ENCODE measurements around the gene ERGIC1. TPM values are rescaled to one million over a fixed set of nuclear protein-coding genes. Genes with fewer than 3 reads are reported as not detected.

The ERGIC1 gene
- total and polyA plus RNA-seq, 2 of the 13 experiments (the other 11 are each of a cell fraction or from before 2014, with no cell fraction given) = 78.5 to 184 TPM

DNA sequence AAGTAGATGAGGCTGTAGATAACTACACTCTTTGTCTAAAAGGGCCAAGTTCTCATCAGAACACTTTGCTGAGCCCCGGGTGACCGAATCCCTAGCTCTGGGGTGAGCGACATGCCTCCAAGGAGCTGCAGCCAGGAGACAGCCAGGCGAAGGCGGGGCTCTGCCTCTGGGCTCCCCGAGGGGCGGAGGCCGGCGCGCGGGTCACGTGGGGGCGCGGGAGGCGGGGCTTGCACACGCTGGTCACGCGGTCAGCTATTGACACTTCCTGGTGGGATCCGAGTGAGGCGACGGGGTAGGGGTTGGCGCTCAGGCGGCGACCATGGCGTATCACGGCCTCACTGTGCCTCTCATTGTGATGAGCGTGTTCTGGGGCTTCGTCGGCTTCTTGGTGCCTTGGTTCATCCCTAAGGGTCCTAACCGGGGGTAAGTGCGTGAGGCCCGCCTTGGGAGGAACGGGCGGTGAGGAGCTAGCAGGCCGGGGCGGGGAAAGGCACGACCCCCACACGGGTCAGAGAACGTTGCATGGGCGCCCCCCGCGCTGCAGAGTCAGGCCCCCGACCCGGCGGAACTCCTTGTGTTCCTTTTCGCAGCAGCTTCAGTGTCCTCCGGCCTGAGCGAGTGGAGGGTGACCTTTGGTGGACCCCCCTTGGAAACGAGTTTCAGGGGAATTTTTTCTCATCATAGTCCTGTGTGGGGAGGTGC lies 149.6 kb downstream of the ERGIC1 start, which contains the start of gene ATP6V0E1 (continued):
- TF ChIP-seq AHDC1 (CRISPR knock-in tag; IDR thresholded peaks at IDR 0.05; ENCODE audit: borderline replicate concordance) = no peak
- TF ChIP-seq SAFB2 (CRISPR knock-in tag; IDR thresholded peaks at IDR 0.05; ENCODE audit: borderline replicate concordance, low read depth) = no peak
- TF ChIP-seq, protein P1, sequence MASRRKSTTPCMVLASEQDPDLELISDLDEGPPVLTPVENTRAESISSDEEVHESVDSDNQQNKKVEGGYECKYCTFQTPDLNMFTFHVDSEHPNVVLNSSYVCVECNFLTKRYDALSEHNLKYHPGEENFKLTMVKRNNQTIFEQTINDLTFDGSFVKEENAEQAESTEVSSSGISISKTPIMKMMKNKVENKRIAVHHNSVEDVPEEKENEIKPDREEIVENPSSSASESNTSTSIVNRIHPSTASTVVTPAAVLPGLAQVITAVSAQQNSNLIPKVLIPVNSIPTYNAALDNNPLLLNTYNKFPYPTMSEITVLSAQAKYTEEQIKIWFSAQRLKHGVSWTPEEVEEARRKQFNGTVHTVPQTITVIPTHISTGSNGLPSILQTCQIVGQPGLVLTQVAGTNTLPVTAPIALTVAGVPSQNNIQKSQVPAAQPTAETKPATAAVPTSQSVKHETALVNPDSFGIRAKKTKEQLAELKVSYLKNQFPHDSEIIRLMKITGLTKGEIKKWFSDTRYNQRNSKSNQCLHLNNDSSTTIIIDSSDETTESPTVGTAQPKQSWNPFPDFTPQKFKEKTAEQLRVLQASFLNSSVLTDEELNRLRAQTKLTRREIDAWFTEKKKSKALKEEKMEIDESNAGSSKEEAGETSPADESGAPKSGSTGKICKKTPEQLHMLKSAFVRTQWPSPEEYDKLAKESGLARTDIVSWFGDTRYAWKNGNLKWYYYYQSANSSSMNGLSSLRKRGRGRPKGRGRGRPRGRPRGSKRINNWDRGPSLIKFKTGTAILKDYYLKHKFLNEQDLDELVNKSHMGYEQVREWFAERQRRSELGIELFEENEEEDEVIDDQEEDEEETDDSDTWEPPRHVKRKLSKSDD (CRISPR knock-in tag; IDR thresholded peaks at IDR 0.05; ENCODE audit: low read depth) = no peak; the same call in 1 of the 2 replicates
- TF ChIP-seq, protein P2, sequence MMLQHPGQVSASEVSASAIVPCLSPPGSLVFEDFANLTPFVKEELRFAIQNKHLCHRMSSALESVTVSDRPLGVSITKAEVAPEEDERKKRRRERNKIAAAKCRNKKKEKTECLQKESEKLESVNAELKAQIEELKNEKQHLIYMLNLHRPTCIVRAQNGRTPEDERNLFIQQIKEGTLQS (CRISPR knock-in tag; IDR thresholded peaks at IDR 0.05) = no peak
- no peak for TF ChIP-seq CENPBD1 (CRISPR knock-in tag; IDR thresholded peaks at IDR 0.05; ENCODE audit: borderline replicate concordance, low read depth)
- TF ChIP-seq, protein P3, sequence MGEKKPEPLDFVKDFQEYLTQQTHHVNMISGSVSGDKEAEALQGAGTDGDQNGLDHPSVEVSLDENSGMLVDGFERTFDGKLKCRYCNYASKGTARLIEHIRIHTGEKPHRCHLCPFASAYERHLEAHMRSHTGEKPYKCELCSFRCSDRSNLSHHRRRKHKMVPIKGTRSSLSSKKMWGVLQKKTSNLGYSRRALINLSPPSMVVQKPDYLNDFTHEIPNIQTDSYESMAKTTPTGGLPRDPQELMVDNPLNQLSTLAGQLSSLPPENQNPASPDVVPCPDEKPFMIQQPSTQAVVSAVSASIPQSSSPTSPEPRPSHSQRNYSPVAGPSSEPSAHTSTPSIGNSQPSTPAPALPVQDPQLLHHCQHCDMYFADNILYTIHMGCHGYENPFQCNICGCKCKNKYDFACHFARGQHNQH (CRISPR knock-in tag; IDR thresholded peaks at IDR 0.05) = peak; percentile 48; the same call in 1 of the 2 replicates
- peak; percentile 95 for TF ChIP-seq RAD51 (IDR thresholded peaks at IDR 0.05; ENCODE audit: borderline replicate concordance)
- no peak for TF ChIP-seq SIX1 (CRISPR knock-in tag; IDR thresholded peaks at IDR 0.05; ENCODE audit: borderline replicate concordance)
- TF ChIP-seq NAIF1 (CRISPR knock-in tag; IDR thresholded peaks at IDR 0.05; ENCODE audit: borderline replicate concordance) = no peak
- TF ChIP-seq RNF2 (conservative IDR thresholded peaks at IDR 0.05; ENCODE audit: low read depth) = no peak
- no peak for TF ChIP-seq GTF2F1 (IDR thresholded peaks at IDR 0.05; ENCODE audit: low read length)
- no peak for TF ChIP-seq MBNL3 (CRISPR knock-in tag; conservative IDR thresholded peaks at IDR 0.05)
- TF ChIP-seq GATAD2A (CRISPR knock-in tag; IDR thresholded peaks at IDR 0.05) = peak; percentile 29
- TF ChIP-seq ZNF670 (CRISPR knock-in tag; IDR thresholded peaks at IDR 0.05; ENCODE audit: borderline replicate concordance) = no peak
- TF ChIP-seq GRHL1 (CRISPR knock-in tag; conservative IDR thresholded peaks at IDR 0.05) = no peak
- no peak for TF ChIP-seq ZNF546 (CRISPR knock-in tag; conservative IDR thresholded peaks at IDR 0.05)
- no peak for TF ChIP-seq JARID2 (CRISPR knock-in tag; IDR thresholded peaks at IDR 0.05; ENCODE audit: insufficient replicate concordance)
